ENCODE results near the gene ITM2A. TPM values are rescaled to one million over a fixed set of nuclear protein-coding genes. Genes with fewer than 3 reads are reported as not detected.

ITM2A gene
- total RNA-seq, 1 donor: 0.54 TPM

DNA sequence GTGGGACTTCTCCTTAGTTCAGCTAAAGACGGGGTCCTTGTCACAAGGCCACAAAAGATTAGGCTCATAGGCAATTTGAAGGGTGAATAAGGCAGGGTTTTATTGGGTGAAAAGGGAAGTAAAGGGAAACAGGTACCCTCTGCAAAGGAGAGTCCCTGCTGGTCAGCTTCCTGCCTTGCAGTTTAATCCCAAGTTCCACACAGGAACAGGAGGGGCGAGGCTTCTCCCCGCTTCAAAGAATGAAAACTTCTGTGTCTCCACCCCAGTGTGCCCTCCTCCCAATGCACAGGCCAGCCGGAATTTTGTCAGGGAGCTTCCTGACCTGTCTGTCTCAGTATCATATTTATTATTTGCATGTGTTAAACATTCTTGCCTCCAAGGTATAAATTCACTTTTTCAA is 37.1 kb downstream of the ITM2A start:
- TF ChIP-seq, protein P1, sequence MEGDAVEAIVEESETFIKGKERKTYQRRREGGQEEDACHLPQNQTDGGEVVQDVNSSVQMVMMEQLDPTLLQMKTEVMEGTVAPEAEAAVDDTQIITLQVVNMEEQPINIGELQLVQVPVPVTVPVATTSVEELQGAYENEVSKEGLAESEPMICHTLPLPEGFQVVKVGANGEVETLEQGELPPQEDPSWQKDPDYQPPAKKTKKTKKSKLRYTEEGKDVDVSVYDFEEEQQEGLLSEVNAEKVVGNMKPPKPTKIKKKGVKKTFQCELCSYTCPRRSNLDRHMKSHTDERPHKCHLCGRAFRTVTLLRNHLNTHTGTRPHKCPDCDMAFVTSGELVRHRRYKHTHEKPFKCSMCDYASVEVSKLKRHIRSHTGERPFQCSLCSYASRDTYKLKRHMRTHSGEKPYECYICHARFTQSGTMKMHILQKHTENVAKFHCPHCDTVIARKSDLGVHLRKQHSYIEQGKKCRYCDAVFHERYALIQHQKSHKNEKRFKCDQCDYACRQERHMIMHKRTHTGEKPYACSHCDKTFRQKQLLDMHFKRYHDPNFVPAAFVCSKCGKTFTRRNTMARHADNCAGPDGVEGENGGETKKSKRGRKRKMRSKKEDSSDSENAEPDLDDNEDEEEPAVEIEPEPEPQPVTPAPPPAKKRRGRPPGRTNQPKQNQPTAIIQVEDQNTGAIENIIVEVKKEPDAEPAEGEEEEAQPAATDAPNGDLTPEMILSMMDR (IDR thresholded peaks at IDR 0.05; ENCODE audit: insufficient read depth, low read length): no peak
- no peak overlapping the region for H3K4me3 ChIP-seq (ENCODE audit: low read depth, low read length)
- no peak for DNase-seq (ENCODE audit: low read depth)

DNA sequence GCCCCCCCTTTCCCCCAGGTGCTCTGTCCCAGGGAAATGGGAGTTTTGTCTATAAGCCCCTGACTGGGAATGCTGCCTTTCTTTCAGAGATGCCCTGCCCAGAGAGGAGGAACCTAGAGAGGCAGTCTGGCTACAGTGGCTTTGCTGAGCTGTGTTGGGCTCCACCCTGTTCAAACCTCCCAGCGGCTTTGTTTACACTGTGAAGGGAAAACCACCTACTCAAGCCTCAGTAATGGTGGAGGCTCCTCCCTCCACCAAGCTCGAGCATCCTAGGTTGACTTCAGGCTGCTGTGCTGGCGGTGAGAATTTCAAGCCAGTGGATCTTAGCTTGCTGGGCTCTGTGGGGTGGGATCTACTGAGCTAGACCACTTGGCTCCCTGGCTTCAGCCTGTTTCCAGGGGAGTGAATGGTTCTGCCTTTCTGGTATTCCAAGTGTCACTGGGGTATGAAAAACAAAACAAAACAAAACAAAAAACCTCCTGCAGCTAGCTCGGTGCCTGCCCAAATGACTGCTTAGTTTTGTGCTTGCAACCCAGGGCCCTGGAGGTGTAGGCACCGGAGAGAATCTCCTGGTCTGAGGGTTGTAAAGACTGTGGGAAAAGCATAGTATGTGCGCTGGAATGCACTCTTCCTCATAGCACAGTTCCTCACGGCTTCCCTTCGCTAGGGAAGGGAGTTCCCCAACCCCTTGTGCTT is 41.7 kb downstream of the ITM2A start:
- TF ChIP-seq, protein P1 (IDR thresholded peaks at IDR 0.05; ENCODE audit: insufficient read depth, low read length): no peak
- no peak overlapping the region for H3K4me3 ChIP-seq (ENCODE audit: low read depth, low read length)
- DNase-seq (ENCODE audit: low read depth): no peak

Other genes starting within 250 kb of the ITM2A start
- not detected in 2 replicates for gene GPR174, start 222.6 kb downstream of the ITM2A start, total RNA-seq (ENCODE audit: low replicate concordance)